Uterus (tissue), 4 donors: ENCODE results near the gene TACSTD2. TPM values are rescaled to one million over a fixed set of nuclear protein-coding genes. Genes with fewer than 3 reads are reported as not detected.
A peak's percentile ranks its signal among the peaks of the same experiment; 100 is the strongest.
"Not testable (repeated sequence)": the region's sequence is repeated elsewhere in the genome, so short reads cannot be mapped to it uniquely, and the experiment has no call there.

Experiments used
- DNase-seq, 2 donors: peaks; one replicate each; pipeline ENCODE4 v3.0.0-alpha.2; 2019 to 2020
- H3K27ac ChIP-seq, 2 donors: fragments of 200-600 bp; sonication (generic); 1 replicate in 1 of 2; 2 replicates in 1 of 2; pipeline ENCODE4 v1.5.1; 2016 to 2018
- H3K27me3 ChIP-seq, 2 donors: fragments of 200-600 bp; sonication (generic); one replicate each; pipeline ENCODE4 v1.5.1; 2018 to 2019; ENCODE audit warnings: control low read depth in 1 of 2
- H3K36me3 ChIP-seq, 2 donors: fragments of 200-600 bp; sonication (generic); one replicate each; pipeline ENCODE4 v1.5.1; 2019; ENCODE audit warnings: control low read depth in 1 of 2
- H3K4me1 ChIP-seq, 2 donors: fragments of 200-600 bp; sonication (generic); one replicate each; pipeline ENCODE4 v1.5.1; 2018 to 2019; ENCODE audit warnings: control low read depth in 1 of 2
- H3K4me3 ChIP-seq, 2 donors: fragments of 200-600 bp; sonication (generic); 1 replicate in 1 of 2; 2 replicates in 1 of 2; pipeline ENCODE4 v1.5.1; 2018 to 2019; ENCODE audit warnings: mild to moderate bottlenecking in 1 of 2
- H3K9me3 ChIP-seq, 2 donors: fragments of 200-600 bp; sonication (generic); one replicate each; pipeline ENCODE4 v1.5.1; 2019; ENCODE audit warnings: control low read depth in 1 of 2
- POLR2A ChIP-seq, 2 donors: fragments of 450-650 bp; IDR thresholded peaks; one replicate each; pipeline ENCODE4 v1.6.1; 2016; ENCODE audit warnings: antibody characterized with exemption in 2 of 2, mild to moderate bottlenecking in 1 of 2, moderate library complexity in 1 of 2
- intact Hi-C: fragments of 100-400 bp; cut with DNase I; formaldehyde crosslinking; loops from one replicate; pipeline ENCODE4 v1.15.1; 2023; ENCODE audit warnings: low total_unique reads
- total RNA-seq, 4 donors: library from RNA; depleted of rRNA in 3 of 4; stranded (reverse); fragments of >200 nt in 3 of 4; gene quantifications; one replicate each; pipeline versions ENCODE4 v1.1.0 to v1.2.4, GENCODE V29; 2014 to 2023
- TF ChIP-seq, protein P1 (sequence below), 4 experiments: fragments of 200-600 bp in 2 of 4; fragments of 450-650 bp in 2 of 4; sonication (generic) in 2 of 4; IDR thresholded peaks; one replicate each; pipeline ENCODE4 v1.5.1; 2016 to 2019; ENCODE audit warnings: antibody characterized with exemption in 4 of 4, mild to moderate bottlenecking in 2 of 4, moderate library complexity in 1 of 4
- donor health status: DM: yes; HTN: yes; CAD: no.

The TACSTD2 gene
- total RNA-seq, 4 donors from 2014 or later: 0.26 to 24.8 (median 0.73) TPM; not detected in 1

- Histone ChIP-seq H3K27ac (no peak overlapping the region), H3K36me3 (no peaks in the 10 kb centered on the region), H3K9me3 (no peaks in the 10 kb centered on the region), H3K4me1 (peaks cover 0 to 10% of the 10 kb centered on the region in 2 donors), H3K4me3 (no peak overlapping the region), H3K27me3 (no peaks in the 10 kb centered on the region)
- TF ChIP-seq POLR2A (IDR thresholded peaks at IDR 0.05): no peak
- TF ChIP-seq, protein P1, sequence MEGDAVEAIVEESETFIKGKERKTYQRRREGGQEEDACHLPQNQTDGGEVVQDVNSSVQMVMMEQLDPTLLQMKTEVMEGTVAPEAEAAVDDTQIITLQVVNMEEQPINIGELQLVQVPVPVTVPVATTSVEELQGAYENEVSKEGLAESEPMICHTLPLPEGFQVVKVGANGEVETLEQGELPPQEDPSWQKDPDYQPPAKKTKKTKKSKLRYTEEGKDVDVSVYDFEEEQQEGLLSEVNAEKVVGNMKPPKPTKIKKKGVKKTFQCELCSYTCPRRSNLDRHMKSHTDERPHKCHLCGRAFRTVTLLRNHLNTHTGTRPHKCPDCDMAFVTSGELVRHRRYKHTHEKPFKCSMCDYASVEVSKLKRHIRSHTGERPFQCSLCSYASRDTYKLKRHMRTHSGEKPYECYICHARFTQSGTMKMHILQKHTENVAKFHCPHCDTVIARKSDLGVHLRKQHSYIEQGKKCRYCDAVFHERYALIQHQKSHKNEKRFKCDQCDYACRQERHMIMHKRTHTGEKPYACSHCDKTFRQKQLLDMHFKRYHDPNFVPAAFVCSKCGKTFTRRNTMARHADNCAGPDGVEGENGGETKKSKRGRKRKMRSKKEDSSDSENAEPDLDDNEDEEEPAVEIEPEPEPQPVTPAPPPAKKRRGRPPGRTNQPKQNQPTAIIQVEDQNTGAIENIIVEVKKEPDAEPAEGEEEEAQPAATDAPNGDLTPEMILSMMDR (IDR thresholded peaks at IDR 0.05): no peak
- DNase-seq: no peak
- intact Hi-C loops: no loop called here
These were observed 33.8 kb downstream of the TACSTD2 start for GRCh38 chr1:58543260-58543659.

- DNase-seq: peak in 1 of 2 donors; percentile 26
- no peak overlapping the region for H3K4me3 ChIP-seq
- H3K9me3 ChIP-seq: no peaks in the 10 kb centered on the region
- peak overlapping the region; percentile 63 to 70 for H3K27ac ChIP-seq
- H3K4me1 ChIP-seq: peaks cover 0 to 7% of the 10 kb centered on the region in 2 donors
- no peaks in the 10 kb centered on the region for H3K27me3 ChIP-seq
- no peaks in the 10 kb centered on the region for H3K36me3 ChIP-seq
- no peak for TF ChIP-seq POLR2A (IDR thresholded peaks at IDR 0.05)
- TF ChIP-seq, protein P1 (IDR thresholded peaks at IDR 0.05): no peak
- intact Hi-C loops: no loop called here
These were observed 37.5 kb downstream of the TACSTD2 start for GRCh38 chr1:58539553-58539952.

DNA sequence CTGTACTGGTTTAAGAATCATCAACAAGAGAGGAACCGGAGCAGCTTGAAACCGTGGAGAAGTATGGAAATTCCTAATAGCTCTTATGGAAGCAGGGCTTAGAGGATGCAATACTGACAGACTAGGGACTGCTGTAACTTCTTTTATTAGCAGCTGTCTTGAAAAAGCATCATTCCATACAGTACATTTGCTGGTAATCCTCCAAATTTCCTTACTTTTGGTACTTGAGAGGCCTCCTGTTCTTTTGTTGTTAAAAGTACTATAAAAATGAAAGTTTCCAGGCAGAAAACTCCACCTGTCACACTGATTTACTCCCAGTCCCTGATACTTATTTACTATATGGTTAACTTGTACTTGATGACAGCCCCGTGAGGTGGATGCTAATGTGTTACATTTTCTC is 38.2 kb downstream of the TACSTD2 start:
- no peak for TF ChIP-seq POLR2A (IDR thresholded peaks at IDR 0.05)
- TF ChIP-seq, protein P1 (IDR thresholded peaks at IDR 0.05): no peak
- Histone ChIP-seq H3K27me3 (no peaks in the 10 kb centered on the region), H3K9me3 (no peaks in the 10 kb centered on the region), H3K27ac (peak overlapping the region; percentile 63 to 70), H3K4me3 (no peak overlapping the region), H3K36me3 (no peaks in the 10 kb centered on the region), H3K4me1 (peaks cover 0 to 7% of the 10 kb centered on the region in 2 donors)
- intact Hi-C loops: no loop called here
- no peak for DNase-seq

GRCh38 chr1:58531842-58532241 is 45.2 kb downstream of the TACSTD2 start:
- H3K27me3 ChIP-seq, intact Hi-C loops, DNase-seq: not testable (repeated sequence)

DNA sequence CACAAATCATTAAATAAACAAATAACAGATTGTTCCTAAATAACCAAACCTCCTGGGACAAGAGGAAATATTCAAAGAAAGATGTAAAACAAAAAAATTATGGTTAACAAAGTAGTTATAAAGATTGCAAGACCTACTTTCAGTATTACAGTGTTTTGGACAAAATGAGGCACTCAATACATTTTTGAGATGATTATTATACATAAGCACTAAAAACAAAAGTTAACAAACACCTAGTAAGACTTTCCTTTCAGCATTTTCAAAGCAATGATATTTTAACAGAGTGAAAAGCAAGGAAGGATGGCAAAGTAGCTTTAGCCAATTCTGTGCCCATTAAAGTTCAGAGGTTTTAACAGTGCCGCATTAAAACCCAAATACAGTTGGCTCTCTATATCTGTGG is 47.8 kb downstream of the TACSTD2 start:
- Histone ChIP-seq H3K27me3 (no peaks in the 10 kb centered on the region), H3K36me3 (no peaks in the 10 kb centered on the region), H3K4me3 (no peak overlapping the region), H3K4me1 (peaks cover 0 to 8% of the 10 kb centered on the region in 2 donors), H3K27ac (no peak overlapping the region), H3K9me3 (no peaks in the 10 kb centered on the region)
- DNase-seq: no peak
- TF ChIP-seq POLR2A (IDR thresholded peaks at IDR 0.05): no peak
- TF ChIP-seq, protein P1 (IDR thresholded peaks at IDR 0.05): no peak
- intact Hi-C loops: no loop called here

More at GRCh38 chr1:58531842-58532241, 45.2 kb downstream of the TACSTD2 start:
- not testable (repeated sequence) for H3K27ac ChIP-seq, H3K4me3 ChIP-seq, H3K36me3 ChIP-seq, H3K9me3 ChIP-seq, H3K4me1 ChIP-seq

DNA sequence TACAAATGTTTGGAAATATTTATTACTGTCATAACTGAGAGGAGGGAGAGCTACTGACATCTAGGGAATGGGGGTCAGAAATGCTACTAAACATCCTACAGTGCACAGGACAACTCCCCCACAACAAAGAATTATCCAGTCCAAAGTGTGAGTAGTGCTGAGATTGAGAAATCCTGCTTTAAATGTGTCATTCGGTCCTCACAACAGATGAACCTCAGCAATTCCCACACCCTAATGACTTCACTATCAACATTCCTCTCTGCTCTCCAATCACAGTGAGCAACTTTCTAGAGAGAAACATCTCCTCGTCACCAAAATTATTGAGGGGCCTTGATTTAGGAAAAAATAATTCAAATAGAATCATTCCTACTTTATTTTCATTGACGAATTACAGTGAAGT is 48.5 kb downstream of the TACSTD2 start:
- intact Hi-C loops: no loop called here
- no peak overlapping the region for H3K4me3 ChIP-seq
- DNase-seq: no peak
- H3K9me3 ChIP-seq: no peaks in the 10 kb centered on the region
- H3K4me1 ChIP-seq: peaks cover 0 to 8% of the 10 kb centered on the region in 2 donors
- TF ChIP-seq POLR2A (IDR thresholded peaks at IDR 0.05): no peak
- TF ChIP-seq, protein P1 (IDR thresholded peaks at IDR 0.05): no peak
- no peak overlapping the region for H3K27ac ChIP-seq
- no peaks in the 10 kb centered on the region for H3K27me3 ChIP-seq
- no peaks in the 10 kb centered on the region for H3K36me3 ChIP-seq
